ENCODE measurements around the gene PHLDA1. TPM values are rescaled to one million over a fixed set of nuclear protein-coding genes. Genes with fewer than 3 reads are reported as not detected.

PHLDA1 gene
- total and polyA plus RNA-seq, 9 of the 15 experiments (the other 6 are each of a cell fraction or from before 2014, with no cell fraction given) = 0.15 to 2.9 (median 0.54) TPM

GRCh38 chr12:75982169-75982564, 49.4 kb downstream of the PHLDA1 start (continued):
- no peak for TF ChIP-seq ZNF318 (IDR thresholded peaks at IDR 0.05; ENCODE audit: borderline replicate concordance in 1 of 2, low read depth in 1 of 2)
- TF ChIP-seq EGR1 (conservative IDR thresholded peaks at IDR 0.05) = 0 out of 2 replicates have a peak, but pooled peaks have one; percentile 35
- TF ChIP-seq CBFA2T3 (IDR thresholded peaks at IDR 0.05) = no peak
- TF ChIP-seq NRF1 (conservative IDR thresholded peaks at IDR 0.05 in 1 of 2, IDR thresholded peaks at IDR 0.05 in 1 of 2) = no peak
- 0 out of 2 replicates have a peak, but pooled peaks have one; percentile 15 for TF ChIP-seq FOSL1 (tag; conservative IDR thresholded peaks at IDR 0.05)

All from K562 (cell line).